Fibroblast of lung (primary cell): Measurements from ENCODE around the gene AGBL4.

Experiments used
- EZH2 ChIP-seq: IDR thresholded peaks from 2 replicates; pipeline ENCODE4 v1.5.1; 2012; ENCODE audit warnings: low read length, control low read depth, mild to moderate bottlenecking; ENCODE audit errors: missing control alignments
- TF ChIP-seq, protein P1 (sequence below), 2 donors: IDR thresholded peaks in 1 of 2; conservative IDR thresholded peaks in 1 of 2; 1 replicate in 1 of 2; 2 replicates in 1 of 2; pipeline ENCODE4 v1.5.1; 2011 to 2012; ENCODE audit warnings: low read length in 2 of 2, control low read depth in 1 of 2, inconsistent platforms in 1 of 2, low read depth in 1 of 2, mild to moderate bottlenecking in 1 of 2

DNA sequence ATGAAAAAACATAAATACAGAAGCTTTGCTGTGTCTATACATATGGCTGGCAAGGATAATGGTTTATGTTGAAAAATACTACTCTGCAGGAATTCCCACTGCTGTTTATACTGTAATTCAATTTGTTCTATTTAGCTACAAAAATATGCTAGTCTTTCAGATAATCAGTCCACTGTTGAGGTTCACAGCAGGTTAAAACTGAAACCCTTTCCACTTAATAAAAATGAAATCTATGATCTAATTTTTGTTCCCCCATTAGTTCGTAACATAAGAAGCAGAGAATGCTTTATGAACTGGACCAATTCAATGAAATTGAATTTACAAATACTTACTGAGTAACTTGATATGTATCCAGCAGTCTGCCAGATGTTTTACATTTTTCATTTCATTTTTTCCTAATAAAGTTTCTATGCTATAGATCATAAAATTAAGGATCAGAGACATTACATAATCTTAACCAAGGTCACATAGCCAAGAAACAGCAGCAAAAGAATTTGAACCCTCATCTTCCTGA is 887.0 kb downstream of the AGBL4 start:
- TF ChIP-seq, protein P1, sequence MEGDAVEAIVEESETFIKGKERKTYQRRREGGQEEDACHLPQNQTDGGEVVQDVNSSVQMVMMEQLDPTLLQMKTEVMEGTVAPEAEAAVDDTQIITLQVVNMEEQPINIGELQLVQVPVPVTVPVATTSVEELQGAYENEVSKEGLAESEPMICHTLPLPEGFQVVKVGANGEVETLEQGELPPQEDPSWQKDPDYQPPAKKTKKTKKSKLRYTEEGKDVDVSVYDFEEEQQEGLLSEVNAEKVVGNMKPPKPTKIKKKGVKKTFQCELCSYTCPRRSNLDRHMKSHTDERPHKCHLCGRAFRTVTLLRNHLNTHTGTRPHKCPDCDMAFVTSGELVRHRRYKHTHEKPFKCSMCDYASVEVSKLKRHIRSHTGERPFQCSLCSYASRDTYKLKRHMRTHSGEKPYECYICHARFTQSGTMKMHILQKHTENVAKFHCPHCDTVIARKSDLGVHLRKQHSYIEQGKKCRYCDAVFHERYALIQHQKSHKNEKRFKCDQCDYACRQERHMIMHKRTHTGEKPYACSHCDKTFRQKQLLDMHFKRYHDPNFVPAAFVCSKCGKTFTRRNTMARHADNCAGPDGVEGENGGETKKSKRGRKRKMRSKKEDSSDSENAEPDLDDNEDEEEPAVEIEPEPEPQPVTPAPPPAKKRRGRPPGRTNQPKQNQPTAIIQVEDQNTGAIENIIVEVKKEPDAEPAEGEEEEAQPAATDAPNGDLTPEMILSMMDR (conservative IDR thresholded peaks at IDR 0.05 in 1 of 2, IDR thresholded peaks at IDR 0.05 in 1 of 2; ENCODE audit: low read depth in 1 of 2, low read length in 2 of 2) = no peak
- TF ChIP-seq EZH2 = no peak
